HG02943 (cell line): ENCODE results near the gene MACROH2A1.

Source experiments
- ATAC-seq: cut with Tn5 transposase; IDR thresholded peaks from one replicate; pipeline ENCODE4 v1.9.1; 2021; ENCODE audit warnings: mild to moderate bottlenecking, low read depth, moderate library complexity; ENCODE audit not compliant: unreplicated experiment

The MACROH2A1 gene

GRCh38 chr5:135296900-135297816 lies 101.9 kb downstream of the MACROH2A1 start:
- ATAC-seq, result no peak

GRCh38 chr5:135295852-135296251 lies 103.2 kb downstream of the MACROH2A1 start:
- no peak for ATAC-seq

GRCh38 chr5:135294793-135295192 lies 104.2 kb downstream of the MACROH2A1 start:
- ATAC-seq, result no peak

GRCh38 chr5:135289651-135290050 lies 109.4 kb downstream of the MACROH2A1 start:
- no peak for ATAC-seq

- no peak for ATAC-seq
Measured at GRCh38 chr5:135287551-135287950, 111.5 kb downstream of the MACROH2A1 start.
